Activated CD4-positive, alpha-beta T cell treated with anti-CD3 and anti-CD28 coated beads, Interleukin-2, amount 10 ng/mL, durations not matched to agents 7 days and 5 days (primary cell): Measurements from ENCODE around the gene CASS4. TPM values are rescaled to one million over a fixed set of nuclear protein-coding genes. Genes with fewer than 3 reads are reported as not detected.

Experiments used
- CTCF ChIA-PET: fragments of 350-600 bp; sonication (Branson Sonifier 250); formaldehyde crosslinking; loops from one replicate; lab custom pipeline; 2021; ENCODE audit warnings: antibody characterized with exemption; lab: Charles Lee
- POLR2A ChIA-PET: fragments of 350-600 bp; sonication (Branson Sonifier 250); formaldehyde crosslinking; loops from one replicate; lab custom pipeline; 2021; ENCODE audit warnings: antibody characterized with exemption; lab: Charles Lee
- DNase-seq: peaks from one replicate; pipeline ENCODE4 v3.0.0-alpha.2; 2020
- H3K27ac Mint-ChIP-seq: one replicate; pipeline ENCODE4 v1.8.0; 2021; ENCODE audit warnings: mild to moderate bottlenecking, moderate library complexity, mixed read lengths
- H3K27me3 Mint-ChIP-seq: one replicate; pipeline ENCODE4 v1.8.0; 2021; ENCODE audit warnings: mixed read lengths
- H3K36me3 Mint-ChIP-seq: one replicate; pipeline ENCODE4 v1.8.0; 2021; ENCODE audit warnings: low read depth, mixed read lengths
- H3K4me1 Mint-ChIP-seq: one replicate; pipeline ENCODE4 v1.8.0; 2021; ENCODE audit warnings: mixed read lengths
- H3K4me3 Mint-ChIP-seq: one replicate; pipeline ENCODE4 v1.8.0; 2021; ENCODE audit warnings: mild to moderate bottlenecking, moderate library complexity, mixed read lengths
- H3K9me3 Mint-ChIP-seq: one replicate; pipeline ENCODE4 v1.8.0; 2021; ENCODE audit warnings: mixed read lengths
- total RNA-seq, 2 experiments: library from RNA; stranded (reverse); gene quantifications; one replicate each; pipeline ENCODE4 v1.2.3, GENCODE V29; 2021

Gene CASS4
- total RNA-seq, 2 experiments from 2014 or later, result 8.6 to 9.0 TPM

GRCh38 chr20:56417402-56417801 is 5.3 kb downstream of the CASS4 start:
- POLR2A ChIA-PET, result no interaction called here
- peaks cover 5% of the 10 kb centered on the region for H3K9me3 Mint-ChIP-seq
- peaks cover 77% of the 10 kb centered on the region for H3K4me1 Mint-ChIP-seq
- H3K27ac Mint-ChIP-seq, result no peak overlapping the region
- DNase-seq, result no peak
- H3K27me3 Mint-ChIP-seq, result no peaks in the 10 kb centered on the region
- CTCF ChIA-PET, result interaction anchor here (0.9 to 2.1 kb wide), 3 partner anchors 9 to 13 kb away, joined by 3 to 5 read pairs (median 3); no protein-coding TSS in a partner anchor
- H3K4me3 Mint-ChIP-seq, result no peak overlapping the region
- H3K36me3 Mint-ChIP-seq, result peaks cover 42% of the 10 kb centered on the region

GRCh38 chr20:56417911-56418310 is 5.9 kb downstream of the CASS4 start:
- no peaks in the 10 kb centered on the region for H3K27me3 Mint-ChIP-seq
- POLR2A ChIA-PET, result no interaction called here

GRCh38 chr20:56418385-56418861 is 6.4 kb downstream of the CASS4 start:
- H3K9me3 Mint-ChIP-seq, result peaks cover 5% of the 10 kb centered on the region
- peak; percentile 22 for DNase-seq
- H3K4me3 Mint-ChIP-seq, result peak overlapping the region; percentile 53
- peaks cover 38% of the 10 kb centered on the region for H3K36me3 Mint-ChIP-seq
- H3K27ac Mint-ChIP-seq, result peak overlapping the region; percentile 83
- POLR2A ChIA-PET, result no interaction called here
- peaks cover 78% of the 10 kb centered on the region for H3K4me1 Mint-ChIP-seq
- CTCF ChIA-PET, result interaction anchor here (0.6 to 2.1 kb wide), 6 partner anchors 8 to 81 kb away, joined by 3 to 7 read pairs (median 4); no protein-coding TSS in a partner anchor
- no peaks in the 10 kb centered on the region for H3K27me3 Mint-ChIP-seq

More at GRCh38 chr20:56417911-56418310, 5.9 kb downstream of the CASS4 start:
- DNase-seq, result no peak
- peak overlapping the region; percentile 83 for H3K27ac Mint-ChIP-seq
- CTCF ChIA-PET, result interaction anchor here (0.9 to 2.1 kb wide), 4 partner anchors 9 to 25 kb away, joined by 3 to 7 read pairs (median 4); no protein-coding TSS in a partner anchor
- no peak overlapping the region for H3K4me3 Mint-ChIP-seq
- peaks cover 77% of the 10 kb centered on the region for H3K4me1 Mint-ChIP-seq
- peaks cover 5% of the 10 kb centered on the region for H3K9me3 Mint-ChIP-seq
- peaks cover 40% of the 10 kb centered on the region for H3K36me3 Mint-ChIP-seq

- Mint-ChIP-seq H3K27ac (no peak overlapping the region), H3K9me3 (no peaks in the 10 kb centered on the region), H3K27me3 (no peaks in the 10 kb centered on the region), H3K36me3 (peaks cover 32% of the 10 kb centered on the region), H3K4me1 (peaks cover 63% of the 10 kb centered on the region), H3K4me3 (no peak overlapping the region)
- DNase-seq, result no peak
- CTCF ChIA-PET, result interaction anchor here (1.3 to 2.3 kb wide), 4 partner anchors 9 to 24 kb away, joined by 3 to 6 read pairs (median 5); partner anchors contain the start of gene CASS4
- POLR2A ChIA-PET, result no interaction called here
Measured at GRCh38 chr20:56420028-56420427, 8.0 kb downstream of the CASS4 start.

GRCh38 chr20:56420940-56421688 is 9.1 kb downstream of the CASS4 start:
- ChIA-PET POLR2A (no interaction called here), CTCF (interaction anchor here (0.7 to 2.3 kb wide), 7 partner anchors 10 to 29 kb away, joined by 3 to 10 read pairs (median 4); partner anchors contain the start of genes AURKA, CASS4 and CSTF1)
- Mint-ChIP-seq H3K27me3 (no peaks in the 10 kb centered on the region), H3K4me1 (peaks cover 57% of the 10 kb centered on the region), H3K27ac (peak overlapping the region; percentile 10), H3K9me3 (no peaks in the 10 kb centered on the region), H3K4me3 (no peak overlapping the region), H3K36me3 (peaks cover 32% of the 10 kb centered on the region)
- no peak for DNase-seq

- Mint-ChIP-seq H3K9me3 (no peaks in the 10 kb centered on the region), H3K27ac (peak overlapping the region; percentile 1), H3K4me1 (peaks cover 50% of the 10 kb centered on the region), H3K4me3 (no peak overlapping the region), H3K27me3 (no peaks in the 10 kb centered on the region), H3K36me3 (peaks cover 25% of the 10 kb centered on the region)
- DNase-seq, result no peak
- POLR2A ChIA-PET, result interaction anchor here (0.9 kb wide), 1 partner anchor 30 kb away, joined by 3 read pairs; the partner anchor contains the start of genes AURKA and CSTF1
- CTCF ChIA-PET, result interaction anchor here (0.7 to 5.1 kb wide), 7 partner anchors 10 to 30 kb away, joined by 3 to 18 read pairs (median 4); partner anchors contain the start of genes AURKA, CASS4 and CSTF1
Measured at GRCh38 chr20:56422076-56422823, 10.2 kb downstream of the CASS4 start.

- DNase-seq, result no peak
- Mint-ChIP-seq H3K4me3 (no peak overlapping the region), H3K9me3 (no peaks in the 10 kb centered on the region), H3K27me3 (no peaks in the 10 kb centered on the region), H3K27ac (no peak overlapping the region), H3K4me1 (peaks cover 44% of the 10 kb centered on the region), H3K36me3 (peaks cover 24% of the 10 kb centered on the region)
- ChIA-PET CTCF (interaction anchor here (1.0 to 5.1 kb wide), 3 partner anchors 10 to 14 kb away, joined by 3 to 18 read pairs (median 4); partner anchors contain the start of gene CASS4), POLR2A (interaction anchor here (0.9 kb wide), 1 partner anchor 31 kb away, joined by 3 read pairs; the partner anchor contains the start of genes AURKA and CSTF1)
Measured at GRCh38 chr20:56422824-56423189, 10.7 kb downstream of the CASS4 start.

GRCh38 chr20:56423211-56423610 is 11.2 kb downstream of the CASS4 start:
- Mint-ChIP-seq H3K36me3 (peaks cover 20% of the 10 kb centered on the region), H3K27ac (no peak overlapping the region), H3K9me3 (no peaks in the 10 kb centered on the region)

GRCh38 chr20:56423886-56424285 is 11.8 kb downstream of the CASS4 start:
- no peak overlapping the region for H3K4me3 Mint-ChIP-seq
- H3K27me3 Mint-ChIP-seq, result no peaks in the 10 kb centered on the region
- POLR2A ChIA-PET, result no interaction called here
- H3K9me3 Mint-ChIP-seq, result no peaks in the 10 kb centered on the region
- peaks cover 18% of the 10 kb centered on the region for H3K36me3 Mint-ChIP-seq
- no peak overlapping the region for H3K27ac Mint-ChIP-seq
- peaks cover 42% of the 10 kb centered on the region for H3K4me1 Mint-ChIP-seq
- CTCF ChIA-PET, result interaction anchor here (1.2 to 5.1 kb wide), 3 partner anchors 9 to 36 kb away, joined by 3 to 18 read pairs (median 8); partner anchors contain the start of gene CASS4
- DNase-seq, result no peak

More at GRCh38 chr20:56423211-56423610, 11.2 kb downstream of the CASS4 start:
- Mint-ChIP-seq H3K4me1 (peaks cover 42% of the 10 kb centered on the region), H3K27me3 (no peaks in the 10 kb centered on the region), H3K4me3 (no peak overlapping the region)
- CTCF ChIA-PET, result interaction anchor here (1.1 to 5.1 kb wide), 2 partner anchors 9 to 11 kb away, joined by 3 to 18 read pairs; partner anchors contain the start of gene CASS4
- POLR2A ChIA-PET, result no interaction called here
- no peak for DNase-seq

GRCh38 chr20:56424931-56425330 is 12.9 kb downstream of the CASS4 start:
- Mint-ChIP-seq H3K27ac (no peak overlapping the region), H3K9me3 (no peaks in the 10 kb centered on the region), H3K27me3 (no peaks in the 10 kb centered on the region), H3K4me3 (no peak overlapping the region), H3K36me3 (peaks cover 25% of the 10 kb centered on the region), H3K4me1 (peaks cover 48% of the 10 kb centered on the region)
- ChIA-PET CTCF (interaction anchor here (1.0 to 5.1 kb wide), 5 partner anchors 10 to 44 kb away, joined by 3 to 18 read pairs (median 3); partner anchors contain the start of gene CASS4), POLR2A (no interaction called here)
- no peak for DNase-seq

- H3K4me3 Mint-ChIP-seq, result no peak overlapping the region
- H3K9me3 Mint-ChIP-seq, result no peaks in the 10 kb centered on the region
- H3K4me1 Mint-ChIP-seq, result peaks cover 50% of the 10 kb centered on the region
- H3K36me3 Mint-ChIP-seq, result peaks cover 31% of the 10 kb centered on the region
- H3K27me3 Mint-ChIP-seq, result no peaks in the 10 kb centered on the region
- DNase-seq, result no peak
- H3K27ac Mint-ChIP-seq, result no peak overlapping the region
- ChIA-PET CTCF (interaction anchor here (0.7 to 5.1 kb wide), 5 partner anchors 8 to 29 kb away, joined by 3 to 18 read pairs (median 3); partner anchors contain the start of gene CASS4), POLR2A (no interaction called here)
Measured at GRCh38 chr20:56426026-56426425, 14.0 kb downstream of the CASS4 start.

GRCh38 chr20:56426926-56427325 is 14.9 kb downstream of the CASS4 start:
- no peak overlapping the region for H3K27ac Mint-ChIP-seq
- peaks cover 27% of the 10 kb centered on the region for H3K36me3 Mint-ChIP-seq
- H3K27me3 Mint-ChIP-seq, result no peaks in the 10 kb centered on the region
- no peak overlapping the region for H3K4me3 Mint-ChIP-seq
- no peak for DNase-seq
- POLR2A ChIA-PET, result no interaction called here
- no peaks in the 10 kb centered on the region for H3K9me3 Mint-ChIP-seq
- CTCF ChIA-PET, result interaction anchor here (0.6 to 5.1 kb wide), 7 partner anchors 9 to 1208 kb away, joined by 3 to 18 read pairs (median 3); partner anchors contain the start of gene CASS4
- H3K4me1 Mint-ChIP-seq, result peaks cover 43% of the 10 kb centered on the region
